Astrocyte of the cerebellum (primary cell): ENCODE data around the gene DTD2.
A peak's percentile ranks its signal among the peaks of the same experiment; 100 is the strongest.
"Not testable (repeated sequence)": the region's sequence is repeated elsewhere in the genome, so short reads cannot be mapped to it uniquely, and the experiment has no call there.

Experiments used
- DNase-seq: peaks from one replicate; pipeline ENCODE4 v3.0.0-alpha.2; 2011; ENCODE audit warnings: low read depth
- H3K4me3 ChIP-seq: 2 replicates; pipeline ENCODE4 v1.5.1; 2011; ENCODE audit warnings: mild to moderate bottlenecking, low read depth, low read length, moderate library complexity
- in situ Hi-C: cut with HindIII; loops from 2 replicates; pipeline ENCODE4 v1.10.0; 2017; ENCODE audit warnings: low sequenced_read_pairs
- TF ChIP-seq, protein P1 (sequence below): IDR thresholded peaks from 2 replicates; pipeline ENCODE4 v1.5.1; 2012; ENCODE audit warnings: low read length, low read depth, moderate library complexity, mild to moderate bottlenecking; ENCODE audit errors: missing control alignments

DTD2 gene

DNA sequence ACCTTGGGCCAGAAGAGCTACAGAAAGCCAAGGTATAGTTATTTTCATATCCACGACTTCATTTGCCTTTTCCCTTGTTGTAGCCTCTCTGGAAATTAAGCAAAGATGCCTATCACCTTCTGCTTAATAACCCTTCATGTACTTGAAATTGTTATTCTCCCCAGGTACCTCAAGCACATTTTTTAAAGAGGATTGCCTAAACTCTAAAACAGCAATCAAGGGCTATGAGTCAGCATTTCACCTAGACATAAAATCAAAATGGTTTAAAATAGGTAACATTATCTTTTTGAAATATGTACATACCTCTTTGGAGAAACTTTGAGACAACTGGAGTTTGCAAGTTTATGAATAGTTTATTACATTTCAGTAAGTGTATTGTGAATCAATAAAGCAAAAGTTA, 11.6 kb downstream of the DTD2 start:
- H3K4me3 ChIP-seq = no peak overlapping the region
- no peak for DNase-seq
- TF ChIP-seq, protein P1, sequence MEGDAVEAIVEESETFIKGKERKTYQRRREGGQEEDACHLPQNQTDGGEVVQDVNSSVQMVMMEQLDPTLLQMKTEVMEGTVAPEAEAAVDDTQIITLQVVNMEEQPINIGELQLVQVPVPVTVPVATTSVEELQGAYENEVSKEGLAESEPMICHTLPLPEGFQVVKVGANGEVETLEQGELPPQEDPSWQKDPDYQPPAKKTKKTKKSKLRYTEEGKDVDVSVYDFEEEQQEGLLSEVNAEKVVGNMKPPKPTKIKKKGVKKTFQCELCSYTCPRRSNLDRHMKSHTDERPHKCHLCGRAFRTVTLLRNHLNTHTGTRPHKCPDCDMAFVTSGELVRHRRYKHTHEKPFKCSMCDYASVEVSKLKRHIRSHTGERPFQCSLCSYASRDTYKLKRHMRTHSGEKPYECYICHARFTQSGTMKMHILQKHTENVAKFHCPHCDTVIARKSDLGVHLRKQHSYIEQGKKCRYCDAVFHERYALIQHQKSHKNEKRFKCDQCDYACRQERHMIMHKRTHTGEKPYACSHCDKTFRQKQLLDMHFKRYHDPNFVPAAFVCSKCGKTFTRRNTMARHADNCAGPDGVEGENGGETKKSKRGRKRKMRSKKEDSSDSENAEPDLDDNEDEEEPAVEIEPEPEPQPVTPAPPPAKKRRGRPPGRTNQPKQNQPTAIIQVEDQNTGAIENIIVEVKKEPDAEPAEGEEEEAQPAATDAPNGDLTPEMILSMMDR = no peak
- in situ Hi-C loops = no loop called here

GRCh38 chr14:31442284-31442683, 15.0 kb downstream of the DTD2 start:
- no peak overlapping the region for H3K4me3 ChIP-seq
- TF ChIP-seq, protein P1 = no peak
- in situ Hi-C loops = no loop called here
- DNase-seq = no peak

GRCh38 chr14:31441273-31442111, 15.8 kb downstream of the DTD2 start:
- no peak overlapping the region for H3K4me3 ChIP-seq
- TF ChIP-seq, protein P1 = no peak
- peak; percentile 15 for DNase-seq
- in situ Hi-C loops = no loop called here

GRCh38 chr14:31440280-31440679, 17.0 kb downstream of the DTD2 start:
- H3K4me3 ChIP-seq = no peak overlapping the region
- TF ChIP-seq, protein P1 = no peak
- no peak for DNase-seq
- in situ Hi-C loops = no loop called here

GRCh38 chr14:31439561-31439960, 17.7 kb downstream of the DTD2 start:
- TF ChIP-seq, protein P1 = no peak
- in situ Hi-C loops = no loop called here
- no peak overlapping the region for H3K4me3 ChIP-seq
- DNase-seq = no peak

- in situ Hi-C loops, DNase-seq, H3K4me3 ChIP-seq: not testable (repeated sequence)
These were observed 20.1 kb downstream of the DTD2 start for GRCh38 chr14:31437045-31437691.

- in situ Hi-C loops = no loop called here
- no peak overlapping the region for H3K4me3 ChIP-seq
- peak; percentile 42 for DNase-seq
- TF ChIP-seq, protein P1 = no peak
These were observed 22.0 kb downstream of the DTD2 start for GRCh38 chr14:31435276-31435675.
